Vagina (tissue), 2 donors: ENCODE data around the gene ATP2B2.

Experiments used
- CTCF ChIP-seq, 3 experiments: fragments of 450-650 bp in 2 of 3; fragments of 200-600 bp in 1 of 3; sonication (generic) in 1 of 3; IDR thresholded peaks; one replicate each; pipeline ENCODE4 v1.5.1; 2017 to 2019; ENCODE audit warnings: antibody characterized with exemption in 3 of 3, mild to moderate bottlenecking in 2 of 3, moderate library complexity in 2 of 3
- POLR2A ChIP-seq, 2 donors: fragments of 450-650 bp; IDR thresholded peaks; one replicate each; pipeline ENCODE4 v1.6.1; 2017; ENCODE audit warnings: antibody characterized with exemption in 2 of 2, mild to moderate bottlenecking in 2 of 2, moderate library complexity in 2 of 2
- POLR2AphosphoS5 ChIP-seq, 2 donors: sonication (generic); formaldehyde crosslinking; IDR thresholded peaks; one replicate each; pipeline ENCODE4 v1.9.0; 2017; ENCODE audit warnings: antibody characterized with exemption in 2 of 2, mild to moderate bottlenecking in 2 of 2, low read depth in 1 of 2; ENCODE audit not compliant: insufficient read depth in 1 of 2

- TF ChIP-seq CTCF (IDR thresholded peaks at IDR 0.05) (no peak), POLR2A (IDR thresholded peaks at IDR 0.05) (no peak), POLR2AphosphoS5 (IDR thresholded peaks at IDR 0.05; ENCODE audit: insufficient read depth in 1 of 2, low read depth in 1 of 2) (no peak)
Measured at GRCh38 chr3:10399634-10400033, 105.8 kb downstream of the ATP2B2 start.
